Right atrium auricular region (tissue), 2 donors: ENCODE results near the gene PKD1L1. TPM values are rescaled to one million over a fixed set of nuclear protein-coding genes. Genes with fewer than 3 reads are reported as not detected.

Experiments
- DNase-seq: peaks from one replicate; pipeline ENCODE4 v3.0.0-alpha.2; 2019; ENCODE audit warnings: low spot score
- H3K27ac ChIP-seq, 2 donors: fragments of 200-600 bp; sonication (generic); 1 replicate in 1 of 2; 2 replicates in 1 of 2; pipeline ENCODE4 v1.5.1; 2016 to 2019
- H3K27me3 ChIP-seq, 2 donors: fragments of 200-600 bp; sonication (generic); one replicate each; pipeline versions ENCODE4 v1.5.1 to v1.6.0; 2017 to 2019
- H3K36me3 ChIP-seq: fragments of 200-600 bp; sonication (generic); one replicate; pipeline ENCODE4 v1.5.1; 2016
- H3K4me1 ChIP-seq, 2 donors: fragments of 200-600 bp; sonication (generic); one replicate each; pipeline versions ENCODE4 v1.5.1 to v1.6.0; 2017 to 2019
- H3K4me3 ChIP-seq, 2 donors: fragments of 200-600 bp; sonication (generic); 1 replicate in 1 of 2; 2 replicates in 1 of 2; pipeline ENCODE4 v1.5.1; 2017 to 2019; ENCODE audit warnings: mild to moderate bottlenecking in 1 of 2, moderate library complexity in 1 of 2
- H3K9me3 ChIP-seq, 2 donors: fragments of 200-600 bp; sonication (generic); one replicate each; pipeline ENCODE4 v1.5.1; 2019
- total RNA-seq, 2 donors: library from RNA; depleted of rRNA; stranded (reverse); fragments of >200 nt; gene quantifications; one replicate each; pipeline ENCODE4 v1.1.0, GENCODE V29; 2016
- TF ChIP-seq, protein P1 (sequence below), 2 donors: fragments of 200-600 bp; sonication (generic); IDR thresholded peaks; one replicate each; pipeline ENCODE4 v1.5.1; 2019; ENCODE audit warnings: antibody characterized with exemption in 2 of 2

PKD1L1 gene
- total RNA-seq, 2 donors from 2014 or later, result 0.98 to 1.1 TPM

DNA sequence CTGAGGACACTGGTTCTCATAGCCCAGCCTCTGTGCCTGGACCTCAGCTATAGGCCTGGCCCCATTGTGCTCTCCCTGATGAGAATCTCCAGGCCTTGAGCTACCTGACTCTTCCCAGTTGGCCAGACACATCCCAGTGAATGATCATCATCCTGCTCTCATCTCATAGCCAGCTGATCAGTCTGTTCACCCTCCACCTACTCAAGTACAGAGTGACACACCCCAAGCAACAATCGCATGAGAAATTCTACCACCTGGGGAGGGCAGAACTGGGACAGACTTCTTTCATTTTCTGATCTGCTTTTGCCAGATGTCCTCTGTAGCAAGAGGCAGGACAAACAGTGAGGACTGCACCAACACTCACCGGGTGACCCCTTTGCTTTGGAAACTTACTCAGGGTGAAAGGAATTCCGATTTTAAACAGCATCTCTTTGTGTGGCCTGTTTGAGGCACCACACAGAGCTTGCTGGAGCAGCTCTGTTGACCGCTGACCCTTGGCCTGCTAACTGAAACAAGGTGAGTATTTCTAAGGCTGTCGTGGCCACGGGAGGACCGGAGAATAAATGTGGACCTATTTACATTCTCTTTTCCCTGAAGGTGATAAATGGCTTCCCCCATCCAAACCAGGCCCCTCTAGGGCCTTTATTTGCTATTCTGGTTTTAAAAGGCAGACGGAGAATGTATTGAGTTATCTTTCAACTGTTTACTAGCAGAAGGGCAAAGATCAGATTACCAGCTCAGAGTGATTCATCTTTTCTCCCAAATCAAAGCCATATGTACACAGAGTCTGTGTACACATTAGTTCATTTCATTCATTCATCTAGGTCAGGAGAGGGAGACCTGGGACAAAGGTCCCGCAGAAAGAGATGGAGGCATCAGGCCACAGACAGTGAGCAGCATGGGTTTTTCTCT lies 184.9 kb downstream of the PKD1L1 start:
- no peak for DNase-seq
- no peaks in the 10 kb centered on the region for H3K9me3 ChIP-seq
- H3K4me3 ChIP-seq, result no peak overlapping the region
- no peaks in the 10 kb centered on the region for H3K36me3 ChIP-seq
- H3K27ac ChIP-seq, result no peak overlapping the region
- H3K27me3 ChIP-seq, result no peaks in the 10 kb centered on the region
- peaks cover 0 to 4% of the 10 kb centered on the region in 2 donors for H3K4me1 ChIP-seq
- TF ChIP-seq, protein P1, sequence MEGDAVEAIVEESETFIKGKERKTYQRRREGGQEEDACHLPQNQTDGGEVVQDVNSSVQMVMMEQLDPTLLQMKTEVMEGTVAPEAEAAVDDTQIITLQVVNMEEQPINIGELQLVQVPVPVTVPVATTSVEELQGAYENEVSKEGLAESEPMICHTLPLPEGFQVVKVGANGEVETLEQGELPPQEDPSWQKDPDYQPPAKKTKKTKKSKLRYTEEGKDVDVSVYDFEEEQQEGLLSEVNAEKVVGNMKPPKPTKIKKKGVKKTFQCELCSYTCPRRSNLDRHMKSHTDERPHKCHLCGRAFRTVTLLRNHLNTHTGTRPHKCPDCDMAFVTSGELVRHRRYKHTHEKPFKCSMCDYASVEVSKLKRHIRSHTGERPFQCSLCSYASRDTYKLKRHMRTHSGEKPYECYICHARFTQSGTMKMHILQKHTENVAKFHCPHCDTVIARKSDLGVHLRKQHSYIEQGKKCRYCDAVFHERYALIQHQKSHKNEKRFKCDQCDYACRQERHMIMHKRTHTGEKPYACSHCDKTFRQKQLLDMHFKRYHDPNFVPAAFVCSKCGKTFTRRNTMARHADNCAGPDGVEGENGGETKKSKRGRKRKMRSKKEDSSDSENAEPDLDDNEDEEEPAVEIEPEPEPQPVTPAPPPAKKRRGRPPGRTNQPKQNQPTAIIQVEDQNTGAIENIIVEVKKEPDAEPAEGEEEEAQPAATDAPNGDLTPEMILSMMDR (IDR thresholded peaks at IDR 0.05), result no peak

DNA sequence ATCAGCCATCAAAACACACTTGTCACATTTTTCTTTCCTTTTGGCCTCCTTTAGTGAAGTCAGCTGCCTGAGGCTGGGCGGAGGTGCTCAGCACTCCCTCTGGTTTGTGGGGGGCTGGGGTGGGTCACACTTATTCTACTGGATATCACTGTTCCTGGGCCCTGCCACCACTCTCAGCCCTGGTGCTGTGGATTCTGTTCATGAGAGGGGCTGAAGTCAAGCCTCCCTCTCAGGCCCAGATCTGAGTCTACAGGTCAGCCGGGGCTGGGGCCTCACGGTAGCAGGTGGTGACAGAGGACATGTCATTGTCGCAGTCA lies 185.6 kb downstream of the PKD1L1 start:
- Histone ChIP-seq H3K4me3 (no peak overlapping the region), H3K36me3 (no peaks in the 10 kb centered on the region), H3K27ac (no peak overlapping the region), H3K9me3 (no peaks in the 10 kb centered on the region), H3K4me1 (peaks cover 0 to 10% of the 10 kb centered on the region in 2 donors), H3K27me3 (no peaks in the 10 kb centered on the region)
- DNase-seq, result no peak
- TF ChIP-seq, protein P1 (IDR thresholded peaks at IDR 0.05), result no peak

DNA sequence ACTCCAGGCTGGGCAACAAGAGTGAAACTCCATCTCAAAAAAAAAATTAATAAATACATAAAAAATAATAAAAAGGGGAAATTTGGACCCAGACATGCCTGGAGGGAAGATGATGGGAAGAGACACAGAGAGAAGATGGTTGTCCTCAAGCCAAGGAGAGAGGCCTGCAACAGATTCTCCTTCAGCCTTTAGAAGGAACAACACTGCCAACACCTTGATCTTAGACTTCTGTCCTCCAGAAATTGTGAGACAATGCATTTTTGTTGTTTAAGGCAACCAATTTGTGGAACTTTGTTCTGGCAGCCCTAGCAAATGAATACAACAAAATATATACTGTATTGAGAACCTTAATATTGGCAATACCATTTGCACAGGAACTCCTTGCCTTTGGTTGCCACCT lies 186.1 kb downstream of the PKD1L1 start:
- no peak overlapping the region for H3K4me3 ChIP-seq
- DNase-seq, result no peak
- peaks cover 0 to 13% of the 10 kb centered on the region in 2 donors for H3K4me1 ChIP-seq
- no peaks in the 10 kb centered on the region for H3K9me3 ChIP-seq
- no peaks in the 10 kb centered on the region for H3K27me3 ChIP-seq
- TF ChIP-seq, protein P1 (IDR thresholded peaks at IDR 0.05), result no peak
- H3K36me3 ChIP-seq, result no peaks in the 10 kb centered on the region
- no peak overlapping the region for H3K27ac ChIP-seq

DNA sequence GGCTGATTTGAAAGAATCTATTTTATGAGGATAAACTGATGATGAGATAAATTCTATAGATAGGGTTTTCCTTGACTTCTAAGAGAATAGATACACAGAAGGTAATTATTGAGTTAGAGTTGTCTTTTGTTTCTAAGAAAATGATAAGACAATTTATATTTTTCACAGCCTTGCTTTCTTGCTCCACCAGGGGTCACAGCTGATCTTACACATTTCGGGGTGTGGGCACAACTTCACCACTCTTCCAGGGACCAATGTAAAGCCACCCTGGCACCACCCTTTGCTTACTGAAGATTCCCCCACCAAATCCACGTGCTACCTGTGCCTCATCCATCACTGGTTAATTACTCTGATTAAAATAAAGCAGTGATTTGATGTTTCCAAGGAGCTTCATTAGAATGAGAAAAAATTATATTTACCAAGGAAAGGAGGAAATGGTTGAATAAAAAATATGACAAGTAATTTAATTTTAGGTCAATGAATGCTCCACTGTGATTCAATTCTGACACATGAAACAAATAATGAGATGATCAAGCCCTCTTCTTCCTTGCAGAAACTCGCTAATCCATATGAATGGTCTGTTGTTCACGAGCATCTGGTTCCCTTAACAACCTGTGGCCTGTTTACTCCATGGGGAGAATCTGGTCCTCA lies 189.1 kb downstream of the PKD1L1 start:
- H3K27me3 ChIP-seq, result no peaks in the 10 kb centered on the region
- peak overlapping the region in 1 of 2 donors; percentile 47 for H3K27ac ChIP-seq
- peaks cover 0 to 13% of the 10 kb centered on the region in 2 donors for H3K4me1 ChIP-seq
- TF ChIP-seq, protein P1 (IDR thresholded peaks at IDR 0.05), result no peak
- H3K9me3 ChIP-seq, result no peaks in the 10 kb centered on the region
- no peak overlapping the region for H3K4me3 ChIP-seq
- H3K36me3 ChIP-seq, result no peaks in the 10 kb centered on the region
- no peak for DNase-seq

DNA sequence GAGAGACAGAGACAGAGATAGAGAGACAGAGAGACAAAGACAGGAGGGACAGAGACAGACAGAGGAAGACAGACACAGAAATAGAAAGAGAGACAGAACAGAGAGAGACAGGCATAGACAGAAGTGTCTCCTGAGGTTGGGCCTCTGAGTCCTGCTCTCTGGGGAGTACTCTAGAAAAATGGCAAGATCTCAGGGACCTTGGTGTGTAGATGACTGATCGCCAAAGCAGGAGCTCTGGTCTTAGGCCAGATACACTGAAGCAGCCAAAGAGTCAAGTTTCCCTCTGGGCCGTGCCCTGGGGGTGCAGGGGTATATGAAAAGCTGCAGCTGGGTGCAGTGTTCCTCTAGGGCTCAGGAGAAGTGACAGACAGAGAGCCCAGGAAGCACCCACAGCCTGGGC lies 189.7 kb downstream of the PKD1L1 start:
- H3K4me1 ChIP-seq, result peaks cover 0 to 13% of the 10 kb centered on the region in 2 donors
- no peak overlapping the region for H3K4me3 ChIP-seq
- H3K27ac ChIP-seq, result peak overlapping the region; percentile 47 to 74

More for the DNA sequence above, 189.7 kb downstream of the PKD1L1 start:
- TF ChIP-seq, protein P1 (IDR thresholded peaks at IDR 0.05), result no peak
- H3K9me3 ChIP-seq, result no peaks in the 10 kb centered on the region
- no peaks in the 10 kb centered on the region for H3K36me3 ChIP-seq
- H3K27me3 ChIP-seq, result no peaks in the 10 kb centered on the region
- DNase-seq, result no peak
